Glomerular visceral epithelial cell (primary cell): ENCODE measurements around the gene ZNF331.

Experiments used
- DNase-seq: peaks from one replicate; pipeline ENCODE4 v3.0.0-alpha.2; 2016; ENCODE audit errors: extremely low spot score

The ZNF331 gene

DNA sequence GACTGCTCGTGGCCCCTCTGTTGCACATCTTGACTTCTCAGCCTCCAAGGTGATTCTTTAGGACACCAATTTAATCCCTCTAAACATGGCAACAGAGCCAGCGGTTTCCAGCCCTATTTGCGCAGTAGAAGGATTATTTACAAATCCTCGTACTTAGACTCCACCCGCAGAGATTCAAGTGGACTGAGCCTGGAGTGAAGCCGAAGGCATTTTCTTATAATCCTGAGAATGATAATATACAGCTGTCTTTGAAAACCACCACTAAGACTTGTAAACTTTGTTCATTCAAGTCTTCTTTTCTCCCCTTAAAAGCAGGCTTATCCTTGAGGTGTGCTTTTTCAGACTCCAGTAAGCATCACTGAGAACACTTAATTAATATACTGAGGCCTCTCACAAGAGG lies 89.0 kb downstream of the ZNF331 start:
- no peak for DNase-seq
